ENCODE results near the gene SERTAD2. TPM values are rescaled to one million over a fixed set of nuclear protein-coding genes. Genes with fewer than 3 reads are reported as not detected.
A peak's percentile ranks its signal among the peaks of the same experiment; 100 is the strongest.

Gene SERTAD2
- total RNA-seq, 2 experiments from 2014 or later: 31.2 to 33.9 TPM

DNA sequence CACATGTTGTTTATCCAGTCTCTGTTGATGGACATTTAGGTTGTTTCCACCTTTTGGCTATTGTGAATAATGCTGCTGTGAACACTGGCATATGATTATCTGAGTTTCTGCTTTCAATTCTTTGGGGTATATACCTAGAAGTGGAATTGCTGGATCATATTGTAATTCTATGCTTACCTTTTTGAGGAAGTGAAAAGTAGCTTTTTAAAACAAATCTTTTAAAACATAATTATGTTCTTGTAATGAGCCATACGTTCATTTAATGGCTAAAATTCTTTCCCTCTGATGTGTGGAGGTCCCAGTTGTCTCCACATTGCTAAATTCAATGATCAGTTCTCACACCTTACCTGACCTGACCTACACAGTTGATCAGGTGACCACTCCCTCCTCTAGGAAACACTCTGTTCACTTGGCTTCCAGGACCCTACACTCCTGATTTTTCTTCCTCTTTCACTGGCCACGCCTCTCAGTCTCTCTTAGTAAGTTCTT lies 27.8 kb upstream of the SERTAD2 start:
- H3K27me3 Mint-ChIP-seq: no peaks in the 10 kb centered on the region
- DNase-seq (no peak), ATAC-seq (no peak)
- H3K9me3 Mint-ChIP-seq: no peaks in the 10 kb centered on the region
- intact Hi-C loops (cut with micrococcal nuclease): no loop called here
- no peak overlapping the region for H3K4me3 Mint-ChIP-seq
- TF ChIP-seq, protein P1, sequence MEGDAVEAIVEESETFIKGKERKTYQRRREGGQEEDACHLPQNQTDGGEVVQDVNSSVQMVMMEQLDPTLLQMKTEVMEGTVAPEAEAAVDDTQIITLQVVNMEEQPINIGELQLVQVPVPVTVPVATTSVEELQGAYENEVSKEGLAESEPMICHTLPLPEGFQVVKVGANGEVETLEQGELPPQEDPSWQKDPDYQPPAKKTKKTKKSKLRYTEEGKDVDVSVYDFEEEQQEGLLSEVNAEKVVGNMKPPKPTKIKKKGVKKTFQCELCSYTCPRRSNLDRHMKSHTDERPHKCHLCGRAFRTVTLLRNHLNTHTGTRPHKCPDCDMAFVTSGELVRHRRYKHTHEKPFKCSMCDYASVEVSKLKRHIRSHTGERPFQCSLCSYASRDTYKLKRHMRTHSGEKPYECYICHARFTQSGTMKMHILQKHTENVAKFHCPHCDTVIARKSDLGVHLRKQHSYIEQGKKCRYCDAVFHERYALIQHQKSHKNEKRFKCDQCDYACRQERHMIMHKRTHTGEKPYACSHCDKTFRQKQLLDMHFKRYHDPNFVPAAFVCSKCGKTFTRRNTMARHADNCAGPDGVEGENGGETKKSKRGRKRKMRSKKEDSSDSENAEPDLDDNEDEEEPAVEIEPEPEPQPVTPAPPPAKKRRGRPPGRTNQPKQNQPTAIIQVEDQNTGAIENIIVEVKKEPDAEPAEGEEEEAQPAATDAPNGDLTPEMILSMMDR (IDR thresholded peaks at IDR 0.05): no peak
- ChIA-PET POLR2A (no interaction called here), CTCF (no interaction called here)
- peaks cover 58% of the 10 kb centered on the region for H3K4me1 Mint-ChIP-seq (ENCODE audit: low read depth)
- no peak overlapping the region for H3K27ac Mint-ChIP-seq
- peaks cover 4% of the 10 kb centered on the region for H3K36me3 Mint-ChIP-seq (ENCODE audit: low read depth)

DNA sequence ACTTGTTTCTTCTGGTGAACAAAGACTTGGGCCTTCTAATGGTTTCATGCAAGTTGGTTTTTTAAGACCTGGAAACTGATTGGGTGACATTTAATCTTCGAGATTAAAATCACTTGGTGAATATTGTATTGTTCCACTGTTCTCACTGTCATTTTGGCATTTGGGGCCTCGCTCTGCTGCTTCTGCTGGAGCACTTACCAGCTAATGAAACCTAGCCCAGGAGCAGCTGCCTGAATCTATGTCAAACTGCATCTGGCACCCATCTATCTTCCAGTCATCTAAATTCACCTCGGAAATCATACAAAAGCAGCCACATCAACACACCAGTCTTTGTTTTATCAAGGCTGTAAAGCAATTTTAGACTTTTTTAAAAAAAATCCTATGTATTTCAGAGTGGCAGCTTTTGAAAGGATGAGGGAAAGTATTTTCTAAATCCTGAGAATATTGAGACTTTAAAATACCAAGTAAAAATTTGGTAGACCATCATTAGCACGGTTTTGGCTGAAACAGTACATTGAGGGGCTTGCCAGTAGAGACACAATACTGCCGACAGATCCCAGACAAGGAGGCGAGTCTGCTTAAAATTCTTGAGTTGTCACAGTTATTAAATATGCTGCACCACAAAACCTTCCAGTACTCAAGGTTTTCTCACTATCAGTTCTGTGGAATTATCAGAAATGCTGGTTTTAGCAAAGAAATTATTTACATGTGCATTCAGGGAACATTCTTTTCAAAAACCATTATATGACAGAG lies 26.1 kb upstream of the SERTAD2 start:
- no peaks in the 10 kb centered on the region for H3K9me3 Mint-ChIP-seq
- ChIA-PET POLR2A (interaction anchor here (1.6 to 2.8 kb wide), 3 partner anchors 12 to 27 kb away, joined by 4 to 9 read pairs (median 4); partner anchors contain the start of gene SERTAD2), CTCF (interaction anchor here (0.8 to 1.9 kb wide), 6 partner anchors 11 to 51 kb away, joined by 3 to 9 read pairs (median 4); no protein-coding TSS in a partner anchor)
- peaks cover 64% of the 10 kb centered on the region for H3K4me1 Mint-ChIP-seq (ENCODE audit: low read depth)
- DNase-seq: peak; percentile 63
- no peaks in the 10 kb centered on the region for H3K27me3 Mint-ChIP-seq
- H3K4me3 Mint-ChIP-seq: peak overlapping the region; percentile 32
- TF ChIP-seq, protein P1 (IDR thresholded peaks at IDR 0.05): no peak
- peaks cover 2% of the 10 kb centered on the region for H3K36me3 Mint-ChIP-seq (ENCODE audit: low read depth)
- H3K27ac Mint-ChIP-seq: peak overlapping the region; percentile 81
- ATAC-seq: peak; percentile 37
- intact Hi-C loops (cut with micrococcal nuclease): loop anchor here (1.0 kb wide), 1 partner anchor 57 kb away; no protein-coding TSS in a partner anchor

DNA sequence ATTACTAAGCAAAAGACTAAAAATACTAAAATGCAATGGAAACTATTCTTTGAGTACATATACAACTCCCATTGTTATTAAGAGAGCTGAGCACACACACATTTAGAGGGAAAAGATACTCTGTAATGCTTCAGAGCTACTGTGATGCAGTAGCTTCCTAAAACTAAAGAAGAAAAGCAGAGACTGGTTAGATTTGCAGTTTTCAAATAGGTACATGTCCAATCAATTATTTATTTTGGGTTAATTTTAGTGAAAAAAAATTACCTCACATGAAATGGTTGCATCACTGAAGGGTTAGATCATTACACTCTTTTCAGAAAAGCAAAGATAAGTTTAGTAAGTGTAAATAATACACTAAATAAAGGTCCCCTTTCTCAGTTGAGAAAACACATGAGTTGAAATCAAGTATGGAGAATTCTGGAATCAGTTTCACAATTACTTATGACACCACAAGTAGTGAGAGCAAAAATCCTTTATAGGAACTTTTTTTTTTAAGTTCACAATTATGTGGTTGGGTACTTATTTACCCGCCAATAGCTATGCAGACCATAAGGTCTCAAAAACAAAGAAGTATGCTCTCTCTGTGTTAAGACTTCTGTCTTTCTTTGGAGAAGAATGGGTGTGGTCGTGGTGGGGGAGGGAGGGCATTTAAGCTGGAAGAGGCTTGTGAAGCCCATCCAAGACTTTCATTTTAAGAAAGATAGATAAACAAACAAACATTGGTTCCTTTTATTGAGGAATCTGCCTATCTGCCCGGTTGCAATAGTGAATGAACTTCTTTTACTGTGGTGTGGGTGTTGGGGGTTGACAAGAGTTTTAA lies 25.3 kb upstream of the SERTAD2 start:
- intact Hi-C loops (cut with micrococcal nuclease): loop anchor here (1.0 kb wide), 1 partner anchor 58 kb away; no protein-coding TSS in a partner anchor
- CTCF ChIA-PET: interaction anchor here (0.6 to 1.9 kb wide), 8 partner anchors 11 to 462 kb away, joined by 3 to 9 read pairs (median 3); partner anchors contain the start of gene SERTAD2

DNA sequence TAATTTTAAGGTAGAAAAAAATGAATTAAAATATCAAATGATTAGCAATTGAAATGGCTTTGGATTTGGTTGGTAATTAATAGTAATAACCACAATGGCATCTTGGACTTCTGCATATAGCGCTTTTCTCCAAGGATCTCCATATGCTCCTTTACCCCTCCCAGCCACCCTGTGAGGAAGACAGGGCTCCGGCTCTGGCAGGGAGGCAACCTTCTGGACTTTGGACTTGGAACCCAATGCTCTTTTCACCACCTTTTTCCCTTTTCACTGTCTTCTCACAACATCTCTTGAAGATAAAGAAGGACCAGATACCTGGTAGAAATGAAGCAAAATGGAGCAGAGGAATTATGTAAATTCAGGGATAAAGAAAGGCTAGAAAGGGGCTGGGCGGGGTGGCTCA lies 23.8 kb upstream of the SERTAD2 start:
- H3K4me3 Mint-ChIP-seq: no peak overlapping the region

More for the DNA sequence above, 25.3 kb upstream of the SERTAD2 start:
- DNase-seq (no peak), ATAC-seq (no peak)
- peaks cover 66% of the 10 kb centered on the region for H3K4me1 Mint-ChIP-seq (ENCODE audit: low read depth)
- no peaks in the 10 kb centered on the region for H3K9me3 Mint-ChIP-seq
- peak overlapping the region; percentile 81 for H3K27ac Mint-ChIP-seq
- H3K27me3 Mint-ChIP-seq: no peaks in the 10 kb centered on the region
- peak overlapping the region; percentile 32 for H3K4me3 Mint-ChIP-seq
- TF ChIP-seq, protein P1 (IDR thresholded peaks at IDR 0.05): no peak
- POLR2A ChIA-PET: interaction anchor here (1.0 to 2.8 kb wide), 6 partner anchors 11 to 36 kb away, joined by 3 to 9 read pairs (median 4); partner anchors contain the start of gene SERTAD2
- H3K36me3 Mint-ChIP-seq (ENCODE audit: low read depth): peaks cover 2% of the 10 kb centered on the region

More for the DNA sequence above, 23.8 kb upstream of the SERTAD2 start:
- TF ChIP-seq, protein P1 (IDR thresholded peaks at IDR 0.05): no peak
- peaks cover 65% of the 10 kb centered on the region for H3K4me1 Mint-ChIP-seq (ENCODE audit: low read depth)
- ChIA-PET POLR2A (interaction anchor here (2.9 kb wide), 1 partner anchor 23 kb away, joined by 19 read pairs; the partner anchor contains the start of gene SERTAD2), CTCF (interaction anchor here (1.3 to 4.2 kb wide), 4 partner anchors 10 to 24 kb away, joined by 3 to 40 read pairs (median 6); partner anchors contain the start of gene SERTAD2)
- intact Hi-C loops (cut with micrococcal nuclease): no loop called here
- H3K27ac Mint-ChIP-seq: no peak overlapping the region
- ATAC-seq (no peak), DNase-seq (no peak)
- no peaks in the 10 kb centered on the region for H3K9me3 Mint-ChIP-seq
- H3K36me3 Mint-ChIP-seq (ENCODE audit: low read depth): peaks cover 2% of the 10 kb centered on the region
- no peaks in the 10 kb centered on the region for H3K27me3 Mint-ChIP-seq
